T-helper 22 cell (primary cell): ENCODE results near the gene FBLN1.
"Not testable (repeated sequence)": the region's sequence is repeated elsewhere in the genome, so short reads cannot be mapped to it uniquely, and the experiment has no call there.

Experiments
- DNase-seq: peaks from one replicate; pipeline ENCODE4 v3.0.0-alpha.2; 2020; ENCODE audit warnings: low read depth

FBLN1 gene, protein sequence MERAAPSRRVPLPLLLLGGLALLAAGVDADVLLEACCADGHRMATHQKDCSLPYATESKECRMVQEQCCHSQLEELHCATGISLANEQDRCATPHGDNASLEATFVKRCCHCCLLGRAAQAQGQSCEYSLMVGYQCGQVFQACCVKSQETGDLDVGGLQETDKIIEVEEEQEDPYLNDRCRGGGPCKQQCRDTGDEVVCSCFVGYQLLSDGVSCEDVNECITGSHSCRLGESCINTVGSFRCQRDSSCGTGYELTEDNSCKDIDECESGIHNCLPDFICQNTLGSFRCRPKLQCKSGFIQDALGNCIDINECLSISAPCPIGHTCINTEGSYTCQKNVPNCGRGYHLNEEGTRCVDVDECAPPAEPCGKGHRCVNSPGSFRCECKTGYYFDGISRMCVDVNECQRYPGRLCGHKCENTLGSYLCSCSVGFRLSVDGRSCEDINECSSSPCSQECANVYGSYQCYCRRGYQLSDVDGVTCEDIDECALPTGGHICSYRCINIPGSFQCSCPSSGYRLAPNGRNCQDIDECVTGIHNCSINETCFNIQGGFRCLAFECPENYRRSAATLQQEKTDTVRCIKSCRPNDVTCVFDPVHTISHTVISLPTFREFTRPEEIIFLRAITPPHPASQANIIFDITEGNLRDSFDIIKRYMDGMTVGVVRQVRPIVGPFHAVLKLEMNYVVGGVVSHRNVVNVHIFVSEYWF

DNA sequence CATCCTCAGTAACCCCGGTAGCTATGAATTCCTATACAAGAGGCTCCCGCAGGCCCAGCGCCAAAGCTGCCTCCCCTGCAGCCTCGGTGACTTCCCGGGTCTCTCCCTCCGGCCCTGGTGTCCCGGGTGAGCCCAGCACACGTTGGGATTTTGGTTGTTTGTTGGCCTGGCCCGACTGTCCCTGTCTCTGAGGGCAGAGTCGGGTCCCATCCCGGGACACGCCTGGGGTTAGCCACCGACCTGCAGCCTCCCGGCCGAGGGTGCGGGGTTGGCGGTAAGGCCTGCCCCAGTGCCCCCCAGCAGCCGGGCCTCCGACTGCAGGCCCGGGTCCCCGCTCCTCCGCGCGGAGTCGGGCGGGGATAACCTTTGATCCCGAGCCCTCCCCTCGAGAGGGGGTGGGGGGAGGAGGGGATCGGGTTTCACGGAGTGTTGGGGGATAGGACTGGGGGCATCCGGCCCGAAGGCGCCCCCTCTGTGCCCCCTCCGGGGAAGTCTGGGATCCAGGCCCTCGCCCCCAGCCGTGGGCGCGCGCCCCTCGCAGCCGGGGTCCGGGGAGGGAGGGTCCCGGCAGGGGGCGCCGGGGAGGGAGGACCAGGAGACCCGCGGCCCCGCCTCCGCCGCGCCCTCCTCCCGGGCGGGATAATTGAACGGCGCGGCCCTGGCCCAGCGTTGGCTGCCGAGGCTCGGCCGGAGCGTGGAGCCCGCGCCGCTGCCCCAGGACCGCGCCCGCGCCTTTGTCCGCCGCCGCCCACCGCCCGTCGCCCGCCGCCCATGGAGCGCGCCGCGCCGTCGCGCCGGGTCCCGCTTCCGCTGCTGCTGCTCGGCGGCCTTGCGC lies at the start of gene FBLN1:
TSS of gene FBLN1 (plus strand) at position 669 of the 835 bp plus-strand sequence. CDS start at position 772, 103 bp downstream.
- no peak for DNase-seq

DNA sequence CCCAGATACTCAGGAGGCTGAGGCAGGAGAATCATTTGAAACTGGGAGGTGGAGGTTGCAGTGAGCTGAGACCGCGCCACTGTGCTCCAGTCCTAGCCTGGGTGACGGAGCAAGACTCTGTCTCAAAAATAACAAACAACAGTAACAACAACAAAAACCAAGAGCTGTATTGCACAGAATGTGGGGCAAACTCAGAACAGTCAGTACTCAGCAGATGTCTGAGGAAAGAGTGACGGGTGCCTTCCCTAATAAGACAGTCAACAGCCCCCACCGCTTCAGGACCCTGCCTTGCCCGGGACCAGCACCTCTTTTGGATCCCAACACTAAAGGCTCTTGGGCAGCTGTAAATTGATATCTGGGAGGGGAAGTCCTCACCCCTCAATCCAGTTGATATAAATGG lies 48.9 kb upstream of the FBLN1 start:
- no peak for DNase-seq

DNA sequence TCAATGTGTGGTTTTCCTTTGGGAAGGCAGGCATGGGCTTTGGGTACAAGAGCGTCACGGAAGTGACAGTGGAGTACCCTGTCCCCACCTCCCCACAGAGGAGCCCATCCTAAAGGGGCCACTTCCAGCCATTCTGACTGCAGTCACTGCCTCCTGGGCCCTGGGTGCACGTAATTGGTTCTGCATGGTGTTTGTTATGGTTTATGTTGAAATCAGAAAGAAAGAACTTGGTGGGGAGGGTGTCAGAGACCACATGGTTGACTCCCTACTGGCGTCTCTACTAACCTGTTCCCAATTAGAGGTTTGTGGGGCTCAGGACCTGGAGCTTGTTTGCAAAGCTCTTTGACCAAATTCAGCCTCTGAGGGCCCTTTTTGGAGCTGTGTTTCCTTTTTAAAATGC lies 48.4 kb upstream of the FBLN1 start:
- DNase-seq: no peak

DNA sequence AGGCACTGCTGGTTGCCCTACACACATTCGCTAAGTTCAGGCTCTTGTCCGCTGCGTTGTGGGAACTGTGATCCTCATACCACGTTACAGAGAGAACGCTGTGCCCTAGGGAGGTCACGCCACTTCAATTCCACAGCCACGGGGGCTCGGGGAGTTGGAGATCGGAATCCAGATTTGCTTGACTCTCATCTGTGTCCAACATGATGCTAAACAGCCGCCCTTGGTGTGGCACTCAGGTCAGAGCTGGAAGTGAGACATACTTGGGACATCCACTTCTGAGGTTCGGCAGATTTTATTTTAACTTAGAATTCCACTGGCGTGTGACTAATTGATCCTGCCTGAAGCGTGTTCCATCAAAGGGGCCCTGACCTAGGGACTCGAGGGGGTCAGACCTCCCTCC lies 47.5 kb upstream of the FBLN1 start:
- no peak for DNase-seq

DNA sequence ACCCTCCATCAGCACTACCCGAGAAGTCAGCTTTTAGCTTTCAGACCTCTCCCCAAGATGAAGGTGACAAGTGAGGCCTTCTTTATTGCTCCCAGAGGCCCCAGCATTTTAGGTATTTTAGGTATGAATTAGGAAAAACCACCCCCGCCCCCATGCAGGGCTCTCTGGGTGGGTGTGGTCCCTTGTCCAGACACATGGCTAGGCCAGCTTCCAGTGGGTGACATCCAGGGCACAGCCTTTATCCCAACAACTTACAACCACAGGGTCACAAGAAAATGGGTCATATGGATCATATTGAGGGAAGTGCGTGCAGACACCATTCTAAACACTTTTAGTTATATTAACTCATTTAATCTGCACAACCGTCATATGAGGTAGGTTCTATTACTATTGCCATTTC lies 47.1 kb upstream of the FBLN1 start:
- DNase-seq: no peak

DNA sequence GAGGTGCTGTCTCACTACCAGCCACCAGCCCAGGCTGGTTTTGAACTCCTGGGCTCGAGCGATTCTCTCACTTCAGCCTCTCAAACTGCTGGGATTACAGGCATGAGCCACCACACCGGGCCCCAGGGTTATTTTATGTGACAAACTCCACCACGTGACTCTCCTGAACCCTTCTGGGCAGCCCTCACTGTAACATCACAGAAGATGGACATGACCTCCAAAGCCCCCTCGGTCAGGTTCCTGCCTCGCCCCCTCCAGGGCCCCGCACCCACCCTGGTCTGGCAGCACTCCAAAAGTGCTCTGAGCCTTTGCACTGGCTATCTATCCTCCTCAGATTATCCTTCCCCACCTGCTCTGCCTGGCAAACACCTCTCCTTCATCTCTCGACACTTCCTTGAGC lies 45.9 kb upstream of the FBLN1 start:
- DNase-seq: no peak

DNA sequence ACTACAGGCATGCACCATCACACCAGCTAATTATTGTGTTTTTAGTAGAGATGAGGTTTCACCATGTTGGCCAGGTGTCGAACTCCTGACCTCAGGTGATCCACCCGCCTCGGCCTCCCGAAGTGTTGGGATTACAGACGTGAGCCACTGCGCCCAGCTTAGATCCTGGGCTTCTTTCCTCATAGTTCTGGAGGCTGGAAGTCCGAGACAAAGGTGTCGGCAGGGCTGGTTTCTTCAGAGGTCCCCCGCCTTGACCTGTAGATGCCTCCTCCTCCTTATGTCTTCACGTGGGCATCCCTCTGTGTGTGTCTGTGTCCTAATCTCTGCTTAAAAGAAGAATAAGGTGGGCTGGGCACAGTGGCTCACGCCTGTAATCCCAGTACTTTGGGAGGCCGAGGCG lies 44.2 kb upstream of the FBLN1 start:
- DNase-seq: no peak

DNA sequence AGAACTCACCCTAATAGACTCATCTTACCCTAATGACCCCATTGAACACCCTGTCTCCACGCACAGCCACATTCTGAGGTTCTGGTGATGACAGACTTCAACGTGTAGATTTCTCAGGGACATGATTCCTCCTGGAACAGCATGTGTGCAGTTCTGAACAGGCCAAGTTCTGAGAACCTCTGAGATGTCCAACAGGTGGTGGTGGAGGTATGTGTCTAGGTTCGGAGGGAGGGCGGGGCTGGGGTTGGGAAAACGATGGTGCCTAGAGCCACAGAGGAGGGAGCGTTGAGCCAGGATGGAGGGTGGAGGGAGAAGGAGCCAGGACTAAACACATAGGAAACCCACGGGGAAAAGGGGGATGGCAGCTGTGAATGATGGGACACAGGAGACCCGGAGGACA lies 43.4 kb upstream of the FBLN1 start:
- DNase-seq: no peak

DNA sequence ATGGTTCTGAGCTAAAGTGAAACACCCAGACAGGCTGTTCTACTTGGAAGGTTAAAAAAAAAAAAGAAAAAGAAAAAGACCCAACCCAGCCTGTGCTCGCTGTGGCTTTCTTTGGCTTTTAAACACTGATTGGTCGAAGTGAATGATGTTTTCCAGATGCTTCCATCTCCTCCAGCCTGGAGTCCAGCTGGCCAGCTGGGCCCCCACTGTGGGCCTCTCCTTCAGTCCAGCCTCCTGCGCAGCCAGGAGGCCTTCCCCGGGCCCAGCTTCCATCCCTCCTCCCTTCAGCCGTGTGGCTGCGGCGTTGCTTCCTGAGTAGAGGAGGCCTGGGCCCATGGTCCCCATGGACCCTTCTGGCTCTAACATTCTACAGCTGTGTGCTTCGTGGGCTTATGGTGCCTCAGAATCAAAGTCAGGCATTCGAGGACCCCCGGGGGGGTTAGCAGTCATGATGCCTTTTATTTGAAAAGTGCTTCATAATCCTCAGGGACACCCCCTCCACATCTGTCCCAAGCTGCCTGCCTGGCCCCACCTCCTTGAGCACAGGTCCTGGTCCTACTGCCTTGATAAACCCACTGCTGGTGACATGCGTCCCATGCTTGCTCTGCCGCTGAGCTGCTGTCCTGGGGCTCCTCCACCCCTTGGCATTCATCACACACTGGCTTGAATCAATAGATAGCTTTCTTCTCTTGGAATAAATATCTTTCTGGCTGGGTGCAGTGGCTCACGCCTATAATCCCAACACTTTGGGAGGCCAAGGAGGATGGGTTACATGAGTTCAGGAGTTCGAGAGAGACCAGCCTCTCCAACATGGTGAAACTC lies 42.2 kb upstream of the FBLN1 start:
- DNase-seq: no peak

DNA sequence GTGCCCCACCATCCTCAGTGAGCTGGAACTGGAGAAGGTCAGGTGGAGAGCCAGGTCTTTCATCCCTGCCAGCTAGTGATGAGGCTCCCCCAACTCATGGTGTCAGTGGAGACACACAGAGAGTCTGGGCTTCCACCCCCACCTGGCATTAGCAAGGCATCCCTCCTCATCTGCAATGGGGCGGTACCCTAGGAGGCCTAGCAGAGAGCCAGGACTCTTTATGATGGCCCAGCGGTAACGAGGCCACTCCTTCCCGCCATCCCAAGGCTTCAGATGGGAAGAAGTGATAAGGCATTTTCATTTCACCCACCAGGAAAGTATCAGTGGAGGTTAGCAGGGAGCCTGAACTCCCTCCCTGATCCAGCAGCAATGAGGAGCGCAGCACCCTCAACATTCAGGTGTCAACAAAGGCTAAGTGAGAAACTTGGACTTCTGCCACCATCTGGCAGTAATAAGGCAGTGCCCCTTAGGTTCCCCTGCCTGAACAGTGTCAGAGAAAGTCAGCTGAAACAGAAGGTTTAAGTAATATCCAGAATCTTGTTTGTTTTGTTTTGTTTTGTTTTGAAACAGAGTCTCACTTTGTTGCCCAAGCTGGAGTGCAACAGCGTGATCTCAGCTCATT lies 40.5 kb upstream of the FBLN1 start:
- DNase-seq: no peak

DNA sequence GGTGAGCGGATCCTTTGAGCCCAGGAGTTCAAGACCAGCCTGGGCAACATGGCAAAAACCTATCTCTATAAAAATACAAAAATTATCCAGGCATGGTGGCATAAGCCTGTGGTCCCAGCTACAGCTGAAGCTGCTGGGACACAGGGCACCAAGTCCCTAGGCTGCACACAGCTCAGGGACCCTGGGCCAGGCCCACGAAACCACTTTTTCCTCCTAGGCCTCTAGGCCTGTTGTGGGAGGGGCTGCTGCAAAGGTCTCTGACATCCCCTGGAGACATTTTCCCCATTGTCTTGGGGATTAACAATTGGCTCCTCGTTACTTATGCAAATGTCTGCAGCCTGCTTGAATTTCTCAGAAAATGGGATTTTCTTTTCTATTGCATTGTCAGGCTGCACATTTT lies 39.0 kb upstream of the FBLN1 start:
- DNase-seq: not testable (repeated sequence)

DNA sequence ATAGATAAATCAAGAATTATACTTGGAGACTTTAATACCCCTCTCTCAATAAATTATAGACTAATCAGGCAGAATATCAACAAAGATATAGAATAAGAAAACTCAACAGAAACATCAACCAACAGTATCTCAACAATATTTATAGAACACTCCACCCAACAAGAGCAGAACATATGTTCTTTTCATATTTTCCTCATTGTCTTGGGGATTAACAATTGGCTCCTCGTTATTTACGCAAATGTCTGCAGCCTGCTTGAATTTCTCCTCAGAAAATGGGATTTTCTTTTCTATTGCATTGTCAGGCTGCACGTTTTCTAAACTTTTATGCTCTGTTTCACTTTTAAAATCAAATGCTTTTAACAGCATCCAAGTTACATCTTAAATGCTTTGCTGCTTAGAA lies 37.0 kb upstream of the FBLN1 start:
- no peak for DNase-seq

DNA sequence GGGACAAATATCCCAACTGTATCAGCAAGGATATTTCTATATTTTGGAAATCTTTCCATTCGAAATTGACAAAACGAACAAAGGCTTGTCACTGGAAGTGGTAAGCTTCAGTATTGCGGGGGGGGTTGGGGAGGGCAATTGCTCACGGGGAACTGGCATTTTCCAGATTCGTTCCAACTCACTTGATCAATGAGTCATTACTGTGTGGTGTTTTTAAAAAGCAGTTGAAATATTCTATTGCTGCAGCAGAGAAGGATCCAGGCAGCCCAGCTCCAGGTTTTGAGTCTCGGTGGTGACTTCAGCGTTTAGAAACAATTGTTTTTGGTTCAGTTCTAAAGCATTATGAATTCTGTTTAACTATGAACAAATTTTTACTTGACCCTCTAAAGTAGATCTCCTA lies 33.8 kb upstream of the FBLN1 start:
- DNase-seq: no peak

DNA sequence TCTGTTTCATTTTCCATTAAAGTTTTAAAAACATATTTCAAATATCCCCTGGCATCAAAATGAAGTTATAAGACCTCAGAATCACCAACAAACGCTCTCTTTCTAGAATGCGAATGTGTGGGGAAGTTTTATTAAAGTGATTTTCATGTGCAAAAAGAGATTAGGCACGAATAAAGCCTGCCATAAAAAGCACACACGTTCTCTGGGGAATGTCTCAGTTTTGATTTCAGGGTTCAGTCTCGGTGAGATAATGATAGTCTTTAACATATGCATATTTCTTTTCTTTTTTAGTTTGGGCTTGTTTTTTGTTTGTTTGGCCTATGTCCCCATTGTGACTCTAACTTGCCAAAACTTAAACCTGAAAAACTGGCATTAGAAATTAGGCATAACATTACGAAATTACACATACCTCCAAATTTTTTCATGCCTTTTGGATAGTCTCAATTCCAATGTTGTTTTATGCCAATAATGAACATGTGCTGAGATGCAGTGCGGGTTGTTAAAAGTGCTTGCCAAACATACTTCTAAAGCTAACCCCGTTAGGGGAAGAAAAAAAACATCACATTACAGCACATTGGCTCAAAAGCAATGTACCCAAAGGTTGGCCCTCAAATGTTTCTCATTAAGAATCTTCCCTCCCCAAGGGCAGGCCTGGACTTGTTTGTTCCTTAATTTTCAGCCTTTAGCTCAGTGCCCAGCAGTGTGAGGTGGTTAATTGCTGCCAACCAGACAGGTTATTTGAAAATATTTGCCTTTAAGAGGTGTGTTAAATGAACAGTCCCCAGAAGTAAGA lies 33.2 kb upstream of the FBLN1 start:
- no peak for DNase-seq

DNA sequence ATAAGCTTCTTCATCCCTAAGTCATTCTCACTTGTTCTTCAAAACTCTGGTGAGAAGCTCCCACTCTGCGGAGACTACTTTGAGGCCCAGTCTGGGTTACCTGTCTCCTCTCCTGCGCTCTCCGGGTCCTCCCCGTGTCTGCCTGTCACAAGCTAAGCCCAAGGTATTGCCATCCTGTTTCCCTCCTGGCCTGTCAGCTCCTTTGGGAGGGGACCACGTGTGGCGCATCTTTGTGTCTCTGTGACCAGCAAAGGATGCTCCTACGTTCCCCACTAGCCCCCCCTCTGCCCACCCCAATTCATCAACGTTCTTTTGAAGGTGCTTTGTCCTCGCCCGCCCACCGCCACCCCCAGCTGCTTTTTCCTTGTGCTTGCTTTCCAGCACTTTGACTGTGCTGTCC lies 31.8 kb upstream of the FBLN1 start:
- no peak for DNase-seq

DNA sequence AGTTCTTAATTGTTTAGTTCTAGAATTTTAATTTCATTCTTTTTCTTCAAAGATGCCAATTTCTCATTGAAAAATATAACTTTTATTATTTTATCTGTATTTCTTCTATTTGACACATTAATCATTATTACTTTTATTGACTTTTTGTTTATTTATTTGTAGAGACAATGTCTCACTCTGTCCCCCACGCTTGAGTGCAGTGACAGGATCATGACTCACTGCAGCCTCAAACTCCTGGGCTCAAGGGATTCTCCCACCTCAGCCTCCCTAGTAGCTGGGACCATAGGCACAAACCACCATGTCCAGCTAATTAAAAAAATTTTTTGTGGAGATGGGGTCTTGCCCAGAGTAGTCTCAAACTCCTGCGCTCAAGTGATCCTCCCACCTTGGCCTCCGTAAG lies 30.3 kb upstream of the FBLN1 start:
- DNase-seq: no peak

DNA sequence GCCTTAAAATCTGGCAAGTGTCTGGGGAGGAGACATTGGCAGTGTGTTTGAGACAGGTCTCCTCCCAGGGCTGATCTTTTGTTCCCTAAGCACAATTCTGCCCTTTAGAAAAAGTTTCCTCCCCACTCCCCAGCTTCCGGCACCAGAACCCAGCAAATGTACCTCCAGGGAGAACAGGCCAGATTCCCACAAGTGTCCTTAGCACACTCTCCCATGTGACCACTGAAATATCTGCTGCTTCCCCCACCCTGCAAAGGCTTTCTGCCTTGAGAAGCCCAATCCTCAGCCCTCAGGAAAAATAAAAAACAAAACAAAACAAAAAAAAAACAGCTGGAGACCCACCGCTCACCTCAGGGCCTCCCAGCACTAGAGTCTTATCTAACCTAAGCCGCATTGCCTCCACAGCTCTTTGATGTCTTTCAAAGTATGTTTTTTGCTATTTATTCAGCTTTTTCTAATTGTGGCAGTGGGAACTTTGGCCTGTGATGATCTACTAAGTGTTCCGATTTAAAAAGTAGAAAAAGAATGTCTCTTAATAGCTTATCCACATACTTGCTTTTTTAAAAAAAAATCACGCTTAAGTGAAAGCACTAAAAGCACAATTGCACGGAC lies 29.0 kb upstream of the FBLN1 start:
- DNase-seq: no peak

DNA sequence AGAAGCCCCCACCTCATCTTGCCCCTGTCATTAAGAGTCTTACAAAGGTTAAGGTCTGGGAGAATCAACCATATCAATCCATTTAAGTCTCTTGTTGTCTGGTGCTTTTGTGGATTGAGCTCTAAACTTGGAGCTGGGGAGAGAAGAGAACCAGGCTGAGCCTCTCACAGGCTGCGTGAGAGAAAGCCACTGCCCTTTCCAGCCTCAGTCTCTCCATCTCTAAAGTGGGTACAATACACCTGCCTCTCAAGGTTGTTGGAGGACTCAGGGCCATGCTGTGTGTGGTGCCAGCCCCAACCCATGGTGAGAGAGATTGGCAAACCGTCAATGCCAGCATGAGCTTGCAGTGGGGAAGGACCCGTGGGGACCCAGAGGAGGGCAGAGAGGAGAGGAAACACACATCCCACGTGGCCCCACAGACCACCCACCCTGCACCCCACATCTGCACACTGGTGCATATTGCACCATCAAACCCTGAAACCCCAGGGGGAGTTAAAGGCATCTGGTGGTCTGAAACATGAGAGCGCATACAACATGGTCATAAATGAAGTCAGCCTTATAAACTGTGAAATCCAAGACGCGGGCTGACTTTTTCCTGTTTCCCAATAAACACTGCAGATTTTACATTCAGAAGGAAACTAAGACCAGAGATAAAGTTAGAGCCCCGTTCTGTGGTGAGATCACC lies 27.5 kb upstream of the FBLN1 start:
- no peak for DNase-seq

DNA sequence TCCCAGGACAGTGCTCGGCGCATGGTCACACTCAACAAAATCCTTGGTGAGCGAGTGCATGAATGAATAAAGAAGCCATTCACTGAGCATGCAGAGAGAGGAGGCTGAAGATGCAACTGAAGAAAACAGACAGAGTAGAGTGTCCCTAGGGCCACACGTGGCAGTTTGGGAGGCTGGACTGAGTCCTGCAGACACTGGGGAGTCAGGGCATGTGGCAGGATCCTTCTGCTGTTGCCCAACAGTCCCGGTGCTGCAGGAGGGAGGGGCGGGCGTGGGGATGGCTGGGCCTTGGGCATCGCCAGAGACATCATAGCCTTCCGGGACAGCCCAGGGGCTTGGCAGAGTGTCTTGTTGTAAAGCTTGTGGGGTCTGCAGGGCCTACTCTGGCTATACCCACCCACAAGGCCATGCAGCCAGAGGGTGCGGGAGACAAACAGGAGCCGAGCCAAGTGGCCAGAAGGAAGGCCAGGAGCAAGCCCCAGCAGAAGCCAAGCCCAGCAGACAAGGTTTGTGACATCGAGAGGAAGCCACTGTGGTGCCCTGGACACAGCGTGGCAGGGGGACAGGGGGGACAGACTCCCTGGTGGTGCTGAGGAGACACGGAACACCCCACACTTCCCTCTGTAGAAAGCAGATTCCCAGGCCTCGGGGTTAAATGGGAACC lies 26.7 kb upstream of the FBLN1 start:
- no peak for DNase-seq
